GM23338 (cell line): ENCODE measurements around the gene ESPNL. TPM values are rescaled to one million over a fixed set of nuclear protein-coding genes. Genes with fewer than 3 reads are reported as not detected.
A peak's percentile ranks its signal among the peaks of the same experiment; 100 is the strongest.

Experiments
- ATAC-seq: fragments of 200-7000 bp; cut with Tn5 transposase; 3 replicates; pipeline ENCODE4 v1.9.1; 2020
- DNase-seq: peaks from one replicate; pipeline ENCODE4 v3.0.0-alpha.2; 2015; ENCODE audit warnings: low spot score
- H2AFZ ChIP-seq: fragments of 200-600 bp; sonication (generic); 2 replicates; pipeline ENCODE4 v1.8.0; 2016; ENCODE audit warnings: antibody characterized with exemption, mild to moderate bottlenecking, moderate library complexity
- H3F3A ChIP-seq: fragments of 200-600 bp; sonication (generic); replicated peaks from 2 replicates; pipeline ENCODE4 v1.8.0; 2017; ENCODE audit warnings: antibody characterized with exemption, mixed run types, low read depth
- H3K27ac ChIP-seq: fragments of 200-600 bp; sonication (generic); 2 replicates; pipeline ENCODE4 v1.6.1; 2016; ENCODE audit warnings: low read depth
- H3K27me3 ChIP-seq: fragments of 200-600 bp; sonication (generic); 2 replicates; pipeline ENCODE4 v1.8.0; 2016; ENCODE audit warnings: mild to moderate bottlenecking, mixed run types, moderate library complexity; ENCODE audit not compliant: insufficient read depth
- H3K36me3 ChIP-seq: fragments of 200-600 bp; sonication (generic); 2 replicates; pipeline ENCODE4 v1.8.0; 2016; ENCODE audit warnings: mild to moderate bottlenecking; ENCODE audit not compliant: insufficient read depth
- H3K4me1 ChIP-seq: fragments of 200-600 bp; sonication (generic); 2 replicates; pipeline ENCODE4 v1.8.0; 2016; ENCODE audit warnings: mild to moderate bottlenecking, moderate library complexity; ENCODE audit not compliant: insufficient read depth
- H3K4me2 ChIP-seq: fragments of 200-600 bp; sonication (generic); 2 replicates; pipeline ENCODE4 v1.7.1; 2017; ENCODE audit warnings: mixed run types
- H3K4me3 ChIP-seq: fragments of 200-600 bp; sonication (generic); 2 replicates; pipeline ENCODE4 v1.6.1; 2016; ENCODE audit warnings: mixed run types
- H3K79me2 ChIP-seq: fragments of 200-600 bp; sonication (generic); replicated peaks from 2 replicates; pipeline ENCODE4 v1.8.0; 2017; ENCODE audit warnings: mild to moderate bottlenecking; ENCODE audit not compliant: insufficient read depth
- H3K9me2 ChIP-seq: fragments of 200-600 bp; sonication (generic); 2 replicates; pipeline ENCODE4 v1.8.0; 2017; ENCODE audit not compliant: insufficient read depth
- H4K20me1 ChIP-seq: fragments of 200-600 bp; sonication (generic); replicated peaks from 2 replicates; pipeline ENCODE4 v1.8.0; 2017; ENCODE audit warnings: mild to moderate bottlenecking; ENCODE audit not compliant: insufficient read depth
- H3K27ac Mint-ChIP-seq: 2 replicates; pipeline ENCODE4 v1.8.0; 2020; ENCODE audit warnings: inconsistent platforms, mild to moderate bottlenecking, moderate library complexity, mixed read lengths
- H3K27me3 Mint-ChIP-seq: 3 replicates; pipeline ENCODE4 v1.8.0; 2022; ENCODE audit warnings: low read depth, mild to moderate bottlenecking, moderate library complexity, mixed read lengths, inconsistent platforms; ENCODE audit not compliant: insufficient read depth, poor library complexity
- H3K36me3 Mint-ChIP-seq: 3 replicates; pipeline ENCODE4 v1.8.0; 2021; ENCODE audit warnings: low read depth, mild to moderate bottlenecking, inconsistent platforms, moderate library complexity, mixed read lengths
- H3K4me1 Mint-ChIP-seq: 3 replicates; pipeline ENCODE4 v1.8.0; 2020; ENCODE audit warnings: mild to moderate bottlenecking, inconsistent platforms, mixed read lengths
- H3K4me3 Mint-ChIP-seq: 3 replicates; pipeline ENCODE4 v1.8.0; 2021; ENCODE audit warnings: moderate library complexity, mild to moderate bottlenecking, inconsistent platforms, mixed read lengths
- H3K9me3 Mint-ChIP-seq: 3 replicates; pipeline ENCODE4 v1.8.0; 2020; ENCODE audit warnings: moderate library complexity, mild to moderate bottlenecking, inconsistent platforms, mixed read lengths
- CREB1 ChIP-seq: fragments of 250-450 bp; sonication (Bioruptor Pico); IDR thresholded peaks from 2 replicates; pipeline ENCODE4 v1.5.0; 2020; ENCODE audit warnings: low read depth, mild to moderate bottlenecking, moderate library complexity
- EZH2 ChIP-seq: fragments of 200-600 bp; sonication (generic); IDR thresholded peaks from one replicate; pipeline ENCODE4 v1.8.0; 2017; ENCODE audit warnings: antibody characterized with exemption, mild to moderate bottlenecking, low read depth; ENCODE audit not compliant: unreplicated experiment
- EZH2phosphoT487 ChIP-seq: fragments of 200-600 bp; sonication (generic); IDR thresholded peaks from one replicate; pipeline ENCODE4 v1.8.1; 2018; ENCODE audit warnings: antibody characterized with exemption; ENCODE audit not compliant: unreplicated experiment
- NANOG ChIP-seq: IDR thresholded peaks from 2 replicates; pipeline ENCODE4 v1.6.1; 2016; ENCODE audit warnings: antibody characterized with exemption, borderline replicate concordance
- POLR2AphosphoS5 ChIP-seq: IDR thresholded peaks from 2 replicates; pipeline ENCODE4 v1.6.1; 2016; ENCODE audit warnings: antibody characterized with exemption, low read depth
- STAT1 ChIP-seq: IDR thresholded peaks from one replicate; pipeline ENCODE4 v1.6.1; 2016; ENCODE audit warnings: antibody characterized with exemption; ENCODE audit not compliant: unreplicated experiment
- ZNF114 ChIP-seq: fragments of 250-450 bp; sonication (Bioruptor Pico); IDR thresholded peaks from 2 replicates; pipeline ENCODE4 v1.5.0; 2020; ENCODE audit warnings: mild to moderate bottlenecking, moderate library complexity
- ZNF331 ChIP-seq: fragments of 250-450 bp; sonication (Bioruptor Pico); IDR thresholded peaks from 2 replicates; pipeline ENCODE4 v1.5.0; 2020; ENCODE audit warnings: low read depth, mild to moderate bottlenecking, moderate library complexity
- polyA plus RNA-seq: library from polyadenylated mRNA; unstranded; fragments of >200 nt; fragmentation: Nextera tagmentation; extraction: Ambion mirVana; gene quantifications from 2 replicates; pipeline ENCODE4 v1.2.1, GENCODE V29; 2016
- total RNA-seq: library from RNA; depleted of rRNA; stranded (reverse); fragments of >200 nt; shearing (Covaris generic); gene quantifications from 2 replicates; pipeline ENCODE4 v1.2.3, GENCODE V29; 2014
- TF ChIP-seq, protein P1 (sequence below), 2 experiments: fragments of 200-600 bp in 1 of 2; sonication (generic) in 1 of 2; conservative IDR thresholded peaks; 2 replicates each; pipeline versions ENCODE4 v1.5.1 to v1.6.1; 2016 to 2017; ENCODE audit warnings: antibody characterized with exemption in 2 of 2, low read depth in 2 of 2, mild to moderate bottlenecking in 2 of 2, moderate library complexity in 1 of 2

The ESPNL gene
- total and polyA plus RNA-seq, 2 experiments from 2014 or later = 0.44 to 3.1 TPM

DNA sequence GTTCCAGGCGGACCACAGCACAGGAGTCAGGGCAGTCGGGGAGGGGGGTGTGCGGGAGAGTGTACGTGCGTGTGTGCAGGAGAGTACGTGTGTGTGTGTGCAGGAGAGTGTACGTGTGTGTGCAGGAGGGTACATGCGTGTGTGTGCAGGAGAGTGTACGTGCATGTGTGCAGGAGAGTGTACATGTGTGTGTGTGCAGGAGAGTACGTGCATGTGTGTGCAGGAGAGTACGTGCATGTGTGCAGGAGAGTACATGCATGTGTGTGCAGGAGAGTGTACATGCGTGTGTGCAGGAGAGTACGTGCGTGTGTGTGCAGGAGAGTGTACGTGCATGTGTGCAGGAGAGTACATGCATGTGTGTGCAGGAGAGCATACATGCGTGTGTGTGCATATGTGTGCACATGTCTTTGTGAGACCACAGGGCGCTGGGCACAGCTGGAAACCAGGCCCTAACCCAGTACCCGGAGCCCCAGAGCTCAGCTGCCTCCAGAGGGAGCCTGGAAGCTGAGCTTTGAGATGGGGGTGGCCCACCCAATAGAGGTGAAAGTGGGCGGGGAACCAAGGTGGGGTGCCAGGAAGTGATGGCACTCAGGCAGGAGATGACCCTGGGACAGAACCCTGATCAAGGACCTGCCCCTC is 24.5 kb downstream of the ESPNL start:
- no peak overlapping the region for H3K4me3 ChIP-seq
- Mint-ChIP-seq H3K4me1 (no peaks in the 10 kb centered on the region), H3K4me3 (no peak overlapping the region), H3K9me3 (no peaks in the 10 kb centered on the region), H3K27ac (no peak overlapping the region), H3K27me3 (peaks cover 4% of the 10 kb centered on the region), H3K36me3 (no peaks in the 10 kb centered on the region)
- H3K4me1 ChIP-seq = no peaks in the 10 kb centered on the region
- no peak overlapping the region for H3K4me2 ChIP-seq
- DNase-seq = no peak
- no peak for TF ChIP-seq NANOG
- TF ChIP-seq EZH2 = no peak
- no peak for TF ChIP-seq POLR2AphosphoS5
- no peak for TF ChIP-seq STAT1
- no peak for TF ChIP-seq CREB1 (CRISPR knock-in tag)
- no peak for TF ChIP-seq EZH2phosphoT487
- TF ChIP-seq, protein P1, sequence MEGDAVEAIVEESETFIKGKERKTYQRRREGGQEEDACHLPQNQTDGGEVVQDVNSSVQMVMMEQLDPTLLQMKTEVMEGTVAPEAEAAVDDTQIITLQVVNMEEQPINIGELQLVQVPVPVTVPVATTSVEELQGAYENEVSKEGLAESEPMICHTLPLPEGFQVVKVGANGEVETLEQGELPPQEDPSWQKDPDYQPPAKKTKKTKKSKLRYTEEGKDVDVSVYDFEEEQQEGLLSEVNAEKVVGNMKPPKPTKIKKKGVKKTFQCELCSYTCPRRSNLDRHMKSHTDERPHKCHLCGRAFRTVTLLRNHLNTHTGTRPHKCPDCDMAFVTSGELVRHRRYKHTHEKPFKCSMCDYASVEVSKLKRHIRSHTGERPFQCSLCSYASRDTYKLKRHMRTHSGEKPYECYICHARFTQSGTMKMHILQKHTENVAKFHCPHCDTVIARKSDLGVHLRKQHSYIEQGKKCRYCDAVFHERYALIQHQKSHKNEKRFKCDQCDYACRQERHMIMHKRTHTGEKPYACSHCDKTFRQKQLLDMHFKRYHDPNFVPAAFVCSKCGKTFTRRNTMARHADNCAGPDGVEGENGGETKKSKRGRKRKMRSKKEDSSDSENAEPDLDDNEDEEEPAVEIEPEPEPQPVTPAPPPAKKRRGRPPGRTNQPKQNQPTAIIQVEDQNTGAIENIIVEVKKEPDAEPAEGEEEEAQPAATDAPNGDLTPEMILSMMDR (conservative IDR thresholded peaks at IDR 0.05; ENCODE audit: low read depth in 2 of 2) = 0 out of 4 replicates have a peak, but pooled peaks of 1 of the 2 experiments have one; percentile 8
- TF ChIP-seq ZNF114 (CRISPR knock-in tag) = no peak
- no peak for TF ChIP-seq ZNF331 (CRISPR knock-in tag)
- H3K9me2 ChIP-seq = no peaks in the 10 kb centered on the region
- no peaks in the 10 kb centered on the region for H3K79me2 ChIP-seq
- peaks cover 9% of the 10 kb centered on the region; the same call in 1 of the 2 replicates for H3F3A ChIP-seq
- no peaks in the 10 kb centered on the region for H3K36me3 ChIP-seq
- H3K27ac ChIP-seq = no peak overlapping the region
- H2AFZ ChIP-seq = no peak overlapping the region
- H3K27me3 ChIP-seq = no peaks in the 10 kb centered on the region
- ATAC-seq = no peak
- no peaks in the 10 kb centered on the region for H4K20me1 ChIP-seq

DNA sequence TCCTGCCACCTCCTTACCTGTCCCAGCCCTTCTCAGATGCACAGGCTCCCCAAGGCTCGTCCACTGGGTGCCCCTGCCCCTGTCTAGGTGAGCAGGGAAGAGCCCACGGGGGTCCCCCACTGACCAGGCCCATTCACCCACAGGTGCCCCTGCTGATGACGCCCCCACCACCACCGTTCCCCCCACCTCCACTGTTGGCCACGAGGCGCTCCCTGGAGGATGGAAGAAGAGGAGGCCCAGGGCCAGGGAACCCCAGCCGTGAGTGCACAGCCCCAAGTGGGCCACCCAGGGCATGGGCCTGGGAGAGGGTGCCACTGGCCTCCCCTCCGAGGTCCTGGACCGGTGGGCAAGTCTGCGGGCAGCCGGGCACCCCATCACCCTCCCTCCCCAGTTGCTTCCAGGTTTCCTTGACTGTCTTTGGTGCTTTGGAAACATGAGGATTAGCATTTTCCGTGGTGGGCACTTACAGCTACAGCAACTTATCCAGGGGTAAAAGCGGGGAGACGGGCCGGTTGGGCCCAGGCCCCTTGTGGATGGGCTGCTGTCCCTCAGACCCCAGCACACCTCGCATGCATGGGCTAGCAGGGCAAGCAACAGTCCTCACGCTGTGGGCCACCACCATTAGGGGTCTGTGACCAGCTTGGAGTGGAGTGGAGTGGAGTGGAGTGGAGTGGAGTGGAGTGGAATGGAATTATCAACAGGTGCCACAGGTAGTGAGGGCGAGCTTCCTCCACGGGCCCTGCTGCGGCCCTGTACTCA is 25.2 kb downstream of the ESPNL start:
- no peak overlapping the region for H2AFZ ChIP-seq
- no peaks in the 10 kb centered on the region for H3K79me2 ChIP-seq
- no peaks in the 10 kb centered on the region for H3K9me2 ChIP-seq
- H4K20me1 ChIP-seq = no peaks in the 10 kb centered on the region
- TF ChIP-seq NANOG = no peak
- Mint-ChIP-seq H3K27ac (no peak overlapping the region), H3K4me3 (no peak overlapping the region), H3K9me3 (no peaks in the 10 kb centered on the region), H3K36me3 (no peaks in the 10 kb centered on the region), H3K27me3 (peaks cover 4% of the 10 kb centered on the region), H3K4me1 (no peaks in the 10 kb centered on the region)
- H3K4me3 ChIP-seq = no peak overlapping the region
- DNase-seq (no peak), ATAC-seq (no peak)
- H3K27ac ChIP-seq = no peak overlapping the region
- no peaks in the 10 kb centered on the region for H3K27me3 ChIP-seq
- peaks cover 9% of the 10 kb centered on the region; the same call in 1 of the 2 replicates for H3F3A ChIP-seq
- no peaks in the 10 kb centered on the region for H3K4me1 ChIP-seq
- H3K4me2 ChIP-seq = no peak overlapping the region
- no peaks in the 10 kb centered on the region for H3K36me3 ChIP-seq
